NCI-H526 treated with DMSO at 0.1 percent for 48 hours (cell line): ENCODE data around the gene RYR3.

Experiments used
- DNase-seq: peaks from one replicate; lab custom pipeline; 2025; lab: John Stamatoyannopoulos, UW

RYR3 gene

GRCh38 chr15:33382491-33382890, 71.7 kb downstream of the RYR3 start:
- DNase-seq = no peak

GRCh38 chr15:33384307-33384706, 73.5 kb downstream of the RYR3 start:
- DNase-seq = no peak

- DNase-seq = no peak
Measured at GRCh38 chr15:33392453-33392852, 81.7 kb downstream of the RYR3 start.

GRCh38 chr15:33393546-33393945, 82.8 kb downstream of the RYR3 start:
- no peak for DNase-seq

GRCh38 chr15:33395321-33395720, 84.6 kb downstream of the RYR3 start:
- DNase-seq = no peak

GRCh38 chr15:33395846-33396245, 85.1 kb downstream of the RYR3 start:
- DNase-seq = no peak

- DNase-seq = no peak
Measured at GRCh38 chr15:33396475-33396874, 85.7 kb downstream of the RYR3 start.

- no peak for DNase-seq
Measured at GRCh38 chr15:33398555-33398954, 87.8 kb downstream of the RYR3 start.

GRCh38 chr15:33400941-33401340, 90.2 kb downstream of the RYR3 start:
- DNase-seq = no peak

- no peak for DNase-seq
Measured at GRCh38 chr15:33402600-33402999, 91.8 kb downstream of the RYR3 start.

GRCh38 chr15:33405096-33405495, 94.3 kb downstream of the RYR3 start:
- DNase-seq = no peak

GRCh38 chr15:33411596-33412540, 101.1 kb downstream of the RYR3 start:
- DNase-seq = no peak

- DNase-seq = no peak
Measured at GRCh38 chr15:33419701-33420100, 108.9 kb downstream of the RYR3 start.

- DNase-seq = no peak
Measured at GRCh38 chr15:33424025-33424424, 113.3 kb downstream of the RYR3 start.

- DNase-seq = no peak
Measured at GRCh38 chr15:33425142-33425541, 114.4 kb downstream of the RYR3 start.

GRCh38 chr15:33430577-33430976, 119.8 kb downstream of the RYR3 start:
- DNase-seq = no peak

GRCh38 chr15:33433821-33434220, 123.1 kb downstream of the RYR3 start:
- no peak for DNase-seq

- DNase-seq = no peak
Measured at GRCh38 chr15:33438396-33438795, 127.6 kb downstream of the RYR3 start.

- DNase-seq = no peak
Measured at GRCh38 chr15:33440900-33441299, 130.1 kb downstream of the RYR3 start.

GRCh38 chr15:33442449-33442848, 131.7 kb downstream of the RYR3 start:
- DNase-seq = no peak

- DNase-seq = no peak
Measured at GRCh38 chr15:33443708-33444107, 132.9 kb downstream of the RYR3 start.

- no peak for DNase-seq
Measured at GRCh38 chr15:33445984-33446383, 135.2 kb downstream of the RYR3 start.

- DNase-seq = no peak
Measured at GRCh38 chr15:33448151-33448550, 137.4 kb downstream of the RYR3 start.
